Measurements from ENCODE around the gene HTT.

GRCh38 chr4:3218824-3219760 lies 144.6 kb downstream of the HTT start:
- TF ChIP-seq CTCF (IDR thresholded peaks at IDR 0.05): no peak
- TF ChIP-seq POLR2A (IDR thresholded peaks at IDR 0.05): no peak

All from adrenal gland (tissue), 5 donors.